Urothelium cell line (cell line): ENCODE results near the gene MBTPS1.

Experiments
- DNase-seq: peaks from one replicate; pipeline ENCODE4 v3.0.0; 2011; ENCODE audit warnings: low spot score, mixed read lengths
- FAIRE-seq: peaks from 2 replicates; lab custom pipeline; 2011; peaks lifted over from hg19 to GRCh38; lab: Jason Lieb, UNC

Gene MBTPS1

DNA sequence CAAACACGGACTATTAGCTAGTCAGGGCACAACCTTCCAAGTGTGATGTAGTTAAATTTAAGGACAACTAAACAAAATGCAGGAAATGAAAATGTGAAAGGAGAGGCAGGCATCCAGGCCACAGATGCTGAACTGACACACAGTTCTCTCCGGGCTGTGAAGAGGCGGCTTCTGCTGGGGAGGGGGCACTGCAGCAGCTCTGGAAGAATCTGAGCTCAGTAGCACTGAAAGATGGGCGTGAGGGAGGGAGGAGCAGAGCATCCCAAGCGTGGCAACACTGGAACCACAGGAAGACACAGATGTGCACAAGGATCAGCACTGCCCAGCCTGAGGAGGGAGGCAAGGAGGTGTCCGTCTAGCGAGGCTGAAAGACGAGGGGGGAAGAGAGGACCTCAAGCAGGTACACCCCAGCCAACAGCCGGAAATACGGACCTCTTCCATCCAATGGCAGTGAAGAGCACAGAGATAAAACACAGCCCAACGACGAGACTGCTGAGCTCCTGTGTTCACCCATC is 11.4 kb downstream of the MBTPS1 start:
- DNase-seq (no peak), FAIRE-seq (no peak)

GRCh38 chr16:84104231-84104630 is 12.5 kb downstream of the MBTPS1 start:
- DNase-seq (no peak), FAIRE-seq (no peak)

- DNase-seq (no peak), FAIRE-seq (no peak)
Measured at GRCh38 chr16:84103678-84104077, 13.1 kb downstream of the MBTPS1 start.

DNA sequence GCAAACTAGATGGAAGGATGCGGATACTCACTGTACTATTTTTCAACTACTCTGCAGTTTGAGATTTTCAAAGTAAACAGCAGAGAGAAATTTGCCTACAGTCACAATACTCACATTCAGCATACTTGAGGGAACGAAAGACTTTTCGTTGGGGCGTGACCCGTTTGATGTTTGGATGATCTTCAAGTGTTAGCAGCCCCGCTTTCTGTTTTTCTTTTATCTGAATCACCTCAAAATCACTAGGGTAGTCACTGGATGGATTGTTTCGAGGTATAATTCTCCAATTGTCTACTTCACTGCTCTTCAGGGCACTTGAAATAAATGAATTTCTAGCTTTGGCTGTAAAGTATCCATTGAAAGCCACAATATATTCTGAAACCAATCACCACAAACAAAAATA is 17.8 kb downstream of the MBTPS1 start:
- no peak for DNase-seq
- FAIRE-seq: no peak

- FAIRE-seq: no peak
- no peak for DNase-seq
Measured at GRCh38 chr16:84096447-84097005, 20.2 kb downstream of the MBTPS1 start.

DNA sequence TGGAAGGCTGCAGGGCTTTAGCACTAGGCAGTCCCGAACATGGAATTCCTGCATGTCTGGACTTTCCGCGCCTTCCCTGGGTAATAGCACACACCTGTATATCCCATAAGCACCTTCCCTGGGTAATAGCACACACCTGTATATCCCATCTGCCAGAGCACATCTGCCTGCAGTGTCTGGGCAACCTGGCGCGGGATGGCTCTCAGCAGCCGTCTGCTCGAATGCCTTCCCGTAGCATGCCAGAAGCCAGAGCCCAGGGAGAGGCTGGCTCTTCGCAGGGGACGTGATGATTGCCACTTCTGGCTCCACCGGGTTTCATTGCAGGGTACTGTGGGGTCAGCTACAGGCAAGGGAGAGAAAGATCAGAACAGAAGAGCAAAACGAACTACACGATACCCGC is 21.3 kb downstream of the MBTPS1 start:
- FAIRE-seq: no peak
- no peak for DNase-seq

DNA sequence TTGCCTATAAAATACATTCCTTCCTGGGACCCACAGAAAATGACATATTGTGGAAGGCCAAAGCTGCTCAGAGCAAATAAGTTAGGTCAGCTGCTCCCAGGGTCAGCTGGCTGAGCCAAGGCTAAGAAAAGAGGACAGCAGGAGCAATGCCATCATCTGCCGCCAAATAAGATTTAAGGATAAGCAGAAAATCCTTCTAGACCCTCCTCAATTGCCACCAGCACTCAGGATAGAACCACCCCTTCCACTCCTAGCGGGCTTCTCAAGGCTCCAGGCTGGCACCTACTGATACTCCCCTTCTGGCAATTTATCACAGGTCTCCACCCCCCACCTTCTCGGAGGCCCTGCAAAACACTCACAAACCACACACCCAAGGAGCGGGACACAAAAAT is 22.9 kb downstream of the MBTPS1 start:
- FAIRE-seq (no peak), DNase-seq (no peak)

- no peak for FAIRE-seq
Measured at GRCh38 chr16:84093120-84093878, 23.4 kb downstream of the MBTPS1 start.

DNA sequence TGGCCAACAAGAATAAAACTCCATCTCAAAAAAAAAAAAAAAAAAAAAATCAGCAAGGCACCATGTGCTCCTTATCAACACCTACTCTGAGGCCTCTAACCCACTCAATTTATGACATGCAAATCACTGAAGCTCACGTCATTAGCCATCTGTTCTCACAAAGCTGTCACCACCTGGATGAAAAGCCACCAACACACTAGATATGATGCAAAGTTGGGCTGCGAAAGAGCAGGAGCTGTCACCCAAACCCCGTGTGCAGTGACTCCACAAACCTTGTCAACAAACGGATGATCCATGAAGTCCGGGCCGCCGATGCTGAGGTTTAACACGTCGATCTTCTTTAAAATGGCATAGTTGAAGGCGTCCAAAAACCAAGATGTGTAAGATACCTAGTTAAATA is 25.3 kb downstream of the MBTPS1 start:
- DNase-seq: no peak
- FAIRE-seq: no peak

More at GRCh38 chr16:84093120-84093878, 23.4 kb downstream of the MBTPS1 start:
- no peak for DNase-seq

DNA sequence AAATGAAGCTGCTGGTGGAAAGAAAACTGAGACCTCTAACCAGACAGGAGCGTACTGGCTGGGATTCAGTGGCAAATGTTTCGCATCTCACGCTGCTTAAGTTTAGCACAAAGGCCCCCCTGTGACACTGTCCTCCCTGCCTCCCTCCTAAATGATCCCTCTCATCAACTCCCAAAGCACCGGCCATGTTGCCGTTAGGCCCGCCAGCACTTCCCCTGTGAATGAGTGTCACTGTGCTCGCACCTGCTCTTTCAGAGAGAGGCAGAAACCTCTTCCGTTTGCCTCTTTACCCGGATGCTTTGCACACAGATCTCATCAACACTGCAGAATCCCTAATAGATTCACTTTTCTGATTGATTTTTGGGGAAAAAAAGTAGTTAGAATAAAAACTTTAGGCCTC is 26.5 kb downstream of the MBTPS1 start:
- no peak for FAIRE-seq
- no peak for DNase-seq

DNA sequence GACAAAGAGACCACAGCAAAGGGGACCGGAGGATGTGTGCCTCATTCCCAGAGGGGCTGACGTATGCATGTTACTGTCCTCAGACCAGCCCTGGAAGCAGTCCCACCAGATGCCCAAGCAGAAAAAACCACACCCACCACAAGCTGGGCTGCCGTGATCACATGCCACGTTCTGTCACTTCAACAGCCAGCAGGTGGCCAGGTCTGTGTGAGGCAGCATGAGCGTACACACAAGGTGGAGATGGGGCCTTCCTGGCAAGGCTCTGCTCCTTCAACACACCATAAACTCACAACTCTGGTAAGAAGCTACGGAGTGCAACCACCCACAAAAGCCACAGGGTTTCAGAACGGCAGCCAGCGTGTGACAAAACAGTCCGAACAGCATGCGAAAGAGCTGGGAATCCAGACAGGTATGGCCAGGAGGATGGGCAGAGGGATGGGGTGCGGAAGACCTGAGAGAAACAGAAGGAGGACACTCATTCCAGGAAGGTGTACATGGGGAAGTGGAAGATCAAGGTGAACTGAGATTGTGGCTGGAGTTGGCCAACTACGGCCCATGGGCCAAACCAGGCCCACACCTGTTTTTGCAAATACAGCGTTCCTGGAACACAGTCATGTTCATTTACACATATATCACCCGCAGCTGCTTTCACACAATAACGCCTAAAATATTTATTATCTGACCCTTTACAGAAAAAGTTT is 27.9 kb downstream of the MBTPS1 start:
- no peak for DNase-seq
- FAIRE-seq: no peak

DNA sequence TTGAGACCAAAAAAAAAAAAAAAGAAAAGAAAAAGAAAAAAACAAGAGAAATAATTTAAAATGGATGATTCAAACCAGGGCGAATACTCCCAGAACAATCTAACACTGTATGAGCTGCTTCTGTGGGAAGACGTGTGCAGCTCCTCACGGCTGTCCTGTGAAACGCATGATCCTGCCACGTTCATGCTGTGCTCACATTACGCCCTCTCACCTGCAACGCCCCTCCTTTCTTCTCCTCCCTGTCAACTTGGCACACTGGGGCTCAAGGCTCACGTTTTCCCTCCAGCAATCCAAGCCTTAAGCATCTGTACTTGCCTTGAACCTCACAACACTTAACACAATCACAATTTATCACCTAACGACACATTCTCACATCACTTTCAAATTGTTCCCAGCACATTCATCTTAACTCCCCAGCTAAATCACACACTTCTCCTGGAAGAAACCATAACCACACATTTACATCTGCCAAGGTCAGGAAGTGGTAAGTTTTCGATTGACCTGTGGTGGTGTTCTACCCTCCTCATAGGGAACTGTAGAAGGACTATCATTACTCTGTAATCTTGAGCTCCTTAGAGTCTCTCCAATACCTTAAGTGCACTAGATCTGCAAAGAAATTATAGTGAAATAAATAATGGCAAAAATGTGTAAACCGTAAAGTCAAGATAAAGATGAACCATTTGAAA is 29.1 kb downstream of the MBTPS1 start:
- peak; percentile 35 for FAIRE-seq
- DNase-seq: no peak

GRCh38 chr16:84087001-84087400 is 29.7 kb downstream of the MBTPS1 start:
- no peak for FAIRE-seq
- DNase-seq: no peak

GRCh38 chr16:84086341-84086740 is 30.4 kb downstream of the MBTPS1 start:
- no peak for FAIRE-seq
- no peak for DNase-seq

DNA sequence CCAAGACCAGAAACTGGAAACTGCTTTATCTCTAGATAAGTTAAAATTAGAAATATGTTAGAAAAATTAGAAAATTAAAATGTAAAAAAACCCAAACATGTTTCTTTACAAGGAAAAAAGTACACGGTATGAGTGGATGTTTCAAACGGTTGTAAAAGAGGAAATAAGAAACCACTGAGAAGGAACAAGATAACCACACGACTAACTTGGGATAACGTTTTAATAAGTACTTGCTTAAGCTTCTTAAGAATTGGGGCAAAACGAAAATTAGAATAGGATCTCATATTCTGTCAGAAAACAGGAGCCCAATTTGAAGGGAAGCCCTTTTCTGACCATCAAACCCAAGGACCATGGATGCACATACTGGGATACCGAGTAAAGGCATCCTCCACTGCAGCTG is 31.0 kb downstream of the MBTPS1 start:
- DNase-seq: no peak
- no peak for FAIRE-seq

DNA sequence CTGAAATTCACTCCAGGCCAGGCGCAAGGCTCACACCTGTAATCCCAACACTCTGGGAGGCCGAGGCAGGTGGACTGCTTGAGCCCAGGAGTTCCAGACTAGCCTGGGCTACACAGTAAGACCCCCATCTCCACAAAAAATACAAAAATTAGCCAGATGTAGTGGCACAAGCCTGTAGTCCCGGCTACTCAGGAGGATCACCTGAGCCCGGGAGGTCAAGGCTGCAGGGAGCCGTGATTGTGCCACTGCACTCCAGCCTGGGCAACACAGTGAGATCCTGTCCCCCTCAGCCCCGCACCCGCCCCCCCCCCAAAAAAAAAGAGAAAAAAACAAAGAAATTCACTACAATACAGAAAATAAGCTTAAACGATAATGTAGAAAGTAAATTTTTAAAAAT is 31.5 kb downstream of the MBTPS1 start:
- FAIRE-seq (no peak), DNase-seq (no peak)

DNA sequence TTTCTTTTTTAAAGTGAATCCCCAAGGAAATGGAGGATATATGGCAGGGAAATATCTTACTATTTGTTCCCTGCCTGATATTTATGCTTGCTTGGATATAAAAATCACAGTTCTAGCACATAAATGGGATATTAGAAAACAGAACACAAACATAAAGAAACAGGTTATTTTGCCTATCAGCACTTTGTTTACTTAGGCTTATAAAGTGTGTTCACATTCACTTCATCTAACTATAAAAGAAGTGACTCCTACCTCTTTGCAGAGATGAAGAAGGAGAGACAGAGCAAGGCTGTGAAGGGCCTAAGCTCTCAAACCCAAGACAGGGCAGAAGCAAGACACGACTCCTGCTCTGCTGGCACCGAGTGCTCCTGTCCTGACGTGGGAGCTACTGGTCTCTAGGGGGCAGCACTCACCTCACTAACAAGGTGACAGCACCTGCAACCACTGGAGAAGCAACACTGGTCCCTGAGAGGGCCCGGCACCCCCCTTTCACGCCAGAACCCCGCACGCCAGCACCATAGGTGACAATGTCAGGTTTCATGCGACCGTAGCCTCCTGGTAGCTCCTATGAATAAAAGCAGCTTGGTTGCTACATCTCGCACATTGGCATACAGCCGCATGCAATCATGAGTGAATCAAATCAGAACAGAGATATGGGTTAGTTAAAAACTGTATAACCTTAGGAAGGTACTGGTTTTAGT is 32.0 kb downstream of the MBTPS1 start:
- FAIRE-seq: peak; percentile 40
- peak; percentile 83 for DNase-seq

GRCh38 chr16:84082835-84083569 is 33.7 kb downstream of the MBTPS1 start:
- FAIRE-seq: no peak
- DNase-seq: no peak

- DNase-seq: no peak
- no peak for FAIRE-seq
Measured at GRCh38 chr16:84082110-84082509, 34.6 kb downstream of the MBTPS1 start.

DNA sequence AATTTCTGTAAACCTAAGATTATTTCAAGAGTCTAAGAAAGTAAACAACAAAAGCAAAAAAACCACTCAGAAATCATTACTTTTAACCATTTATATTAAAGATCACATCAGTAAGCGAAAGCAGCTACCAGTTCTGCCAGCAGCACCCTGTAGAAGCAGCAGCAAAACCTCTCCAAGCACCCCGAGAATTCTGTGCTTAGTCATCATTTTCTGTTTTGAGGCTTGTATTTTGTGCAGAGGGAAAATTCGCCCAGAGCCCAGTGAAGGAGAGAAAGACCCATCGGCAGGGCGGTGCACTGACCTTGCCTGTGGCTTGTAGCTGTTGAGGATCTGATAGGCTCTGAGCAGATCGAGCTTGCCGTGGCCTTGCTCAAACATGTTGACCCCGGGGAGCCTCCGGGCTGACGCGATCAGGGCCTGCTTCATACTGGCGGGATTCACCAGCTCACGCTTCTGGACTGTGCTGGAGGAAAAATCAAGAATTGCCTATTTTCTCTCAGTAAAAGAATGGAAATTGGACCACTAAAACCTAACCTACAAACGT is 35.2 kb downstream of the MBTPS1 start:
- DNase-seq: no peak
- no peak for FAIRE-seq
